Stomach (tissue), 9 donors: Measurements from ENCODE around the gene FST. TPM values are rescaled to one million over a fixed set of nuclear protein-coding genes. Genes with fewer than 3 reads are reported as not detected.

ENCODE experiments used
- DNase-seq, 2 donors: peaks; one replicate each; pipeline versions ENCODE4 v3.0.0 to v3.0.0-alpha.2; 2013 to 2019
- H3K27ac ChIP-seq, 5 donors: fragments of 200-600 bp in 4 of 5; sonication (generic) in 4 of 5; one replicate each; pipeline ENCODE4 v1.5.1; 2013 to 2019; ENCODE audit warnings: mild to moderate bottlenecking in 1 of 5, moderate library complexity in 1 of 5
- H3K27me3 ChIP-seq, 3 donors: fragments of 200-600 bp; sonication (generic); one replicate each; pipeline ENCODE4 v1.5.1; 2017 to 2019; ENCODE audit warnings: mixed run types in 1 of 3
- H3K36me3 ChIP-seq, 4 donors: fragments of 200-600 bp; sonication (generic); 1 replicate in 3 of 4; 2 replicates in 1 of 4; pipeline ENCODE4 v1.5.1; 2016 to 2019
- H3K4me1 ChIP-seq, 4 donors: fragments of 200-600 bp; sonication (generic); one replicate each; pipeline ENCODE4 v1.5.1; 2016 to 2019
- H3K4me3 ChIP-seq, 4 donors: fragments of 200-600 bp; sonication (generic) in 3 of 4; one replicate each; pipeline ENCODE4 v1.5.1; 2016 to 2019; ENCODE audit warnings: mild to moderate bottlenecking in 1 of 4
- H3K9me3 ChIP-seq, 4 donors: fragments of 200-600 bp; sonication (generic); one replicate each; pipeline ENCODE4 v1.5.1; 2016 to 2019
- EP300 ChIP-seq: sonication (generic); formaldehyde crosslinking; IDR thresholded peaks from one replicate; pipeline ENCODE4 v1.6.1; 2017; ENCODE audit warnings: antibody characterized with exemption
- POLR2A ChIP-seq, 4 donors: fragments of 450-650 bp; IDR thresholded peaks; one replicate each; pipeline ENCODE4 v1.6.1; 2016; ENCODE audit warnings: antibody characterized with exemption in 4 of 4, control low read depth in 2 of 4, mild to moderate bottlenecking in 1 of 4, moderate library complexity in 1 of 4
- POLR2AphosphoS5 ChIP-seq, 3 donors: sonication (generic); formaldehyde crosslinking; IDR thresholded peaks; one replicate each; pipeline ENCODE4 v1.6.1; 2016; ENCODE audit warnings: antibody characterized with exemption in 3 of 3
- WGBS, 5 donors: extraction: QIAGEN DNeasy Blood & Tissue Kit in 3 of 5; methylation state at CpG; one replicate each; pipeline versions ENCODE4 v1.1.5 to v1.1.7; 2013 to 2018; 5-methylcytosine and 5-hydroxymethylcytosine counted together
- intact Hi-C: fragments of 100-400 bp; cut with DNase I; formaldehyde crosslinking; loops from one replicate; pipeline ENCODE4 v1.15.1; 2023; ENCODE audit warnings: low total_unique reads
- polyA plus RNA-seq, 3 donors: library from polyadenylated mRNA; stranded (reverse); fragments of 200-250 nt; gene quantifications; one replicate each; pipeline ENCODE4 v1.2.3, GENCODE V29; 2013
- total RNA-seq, 5 donors: library from RNA; depleted of rRNA; stranded (reverse); fragments of >200 nt; gene quantifications; one replicate each; pipeline versions ENCODE4 v1.1.0 to v1.2.3, GENCODE V29; 2014 to 2016
- TF ChIP-seq, protein P1 (sequence below), 7 experiments: fragments of 450-650 bp in 4 of 7; fragments of 200-600 bp in 3 of 7; sonication (generic) in 3 of 7; IDR thresholded peaks; one replicate each; pipeline ENCODE4 v1.5.1; 2016 to 2019; ENCODE audit warnings: antibody characterized with exemption in 7 of 7, control low read depth in 2 of 7, mild to moderate bottlenecking in 1 of 7
- donor health status: healthy with polysubstance abuse.
- donor health status: Bipolar disorder and iron deficiency.
- donor health status: healthy.

FST gene
- total and polyA plus RNA-seq, 8 donors: 1.8 to 16.8 (median 8.4) TPM

DNA sequence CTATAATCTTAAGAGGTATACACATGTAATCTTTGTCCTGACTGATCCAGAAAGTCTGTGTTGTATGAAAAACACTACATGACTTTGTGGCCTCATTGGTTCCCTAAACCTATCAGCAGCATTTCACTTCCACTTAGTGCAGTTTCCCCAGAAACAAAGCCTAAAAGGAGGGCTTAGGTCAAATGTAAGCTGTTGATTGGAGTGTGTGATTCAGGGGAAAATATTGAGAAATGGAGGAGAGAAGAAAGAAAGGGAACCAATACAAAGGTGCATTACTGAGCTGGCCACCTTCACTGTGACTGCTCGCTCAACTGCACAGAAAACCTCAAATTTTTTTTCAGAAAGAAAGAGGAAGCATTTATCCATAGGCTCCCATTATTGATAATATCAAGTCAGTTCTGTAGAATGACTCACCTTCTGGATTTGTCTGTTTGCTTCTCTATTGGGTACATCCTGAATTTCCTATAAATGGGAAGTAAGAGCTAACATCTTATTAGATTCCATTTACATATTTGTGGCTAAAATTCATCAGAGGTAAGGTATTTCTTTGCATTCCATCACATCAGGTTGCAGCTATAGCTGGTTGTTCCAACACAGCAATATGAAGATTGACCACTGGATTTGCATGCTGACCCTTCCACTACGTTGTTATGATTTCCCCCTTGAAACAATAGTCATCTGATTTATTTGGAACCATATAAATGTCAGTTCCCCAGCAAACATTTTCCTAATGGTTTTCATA is 10.3 kb upstream of the FST start:
- Histone ChIP-seq H3K36me3 (no peaks in the 10 kb centered on the region), H3K27me3 (no peaks in the 10 kb centered on the region), H3K27ac (no peak overlapping the region), H3K9me3 (no peaks in the 10 kb centered on the region), H3K4me1 (no peaks in the 10 kb centered on the region), H3K4me3 (no peak overlapping the region)
- intact Hi-C loops: loop anchor here (5.0 kb wide), 1 partner anchor 752 kb away; no protein-coding TSS in a partner anchor
- TF ChIP-seq POLR2A (IDR thresholded peaks at IDR 0.05) (no peak), POLR2AphosphoS5 (IDR thresholded peaks at IDR 0.05) (no peak)
- TF ChIP-seq, protein P1, sequence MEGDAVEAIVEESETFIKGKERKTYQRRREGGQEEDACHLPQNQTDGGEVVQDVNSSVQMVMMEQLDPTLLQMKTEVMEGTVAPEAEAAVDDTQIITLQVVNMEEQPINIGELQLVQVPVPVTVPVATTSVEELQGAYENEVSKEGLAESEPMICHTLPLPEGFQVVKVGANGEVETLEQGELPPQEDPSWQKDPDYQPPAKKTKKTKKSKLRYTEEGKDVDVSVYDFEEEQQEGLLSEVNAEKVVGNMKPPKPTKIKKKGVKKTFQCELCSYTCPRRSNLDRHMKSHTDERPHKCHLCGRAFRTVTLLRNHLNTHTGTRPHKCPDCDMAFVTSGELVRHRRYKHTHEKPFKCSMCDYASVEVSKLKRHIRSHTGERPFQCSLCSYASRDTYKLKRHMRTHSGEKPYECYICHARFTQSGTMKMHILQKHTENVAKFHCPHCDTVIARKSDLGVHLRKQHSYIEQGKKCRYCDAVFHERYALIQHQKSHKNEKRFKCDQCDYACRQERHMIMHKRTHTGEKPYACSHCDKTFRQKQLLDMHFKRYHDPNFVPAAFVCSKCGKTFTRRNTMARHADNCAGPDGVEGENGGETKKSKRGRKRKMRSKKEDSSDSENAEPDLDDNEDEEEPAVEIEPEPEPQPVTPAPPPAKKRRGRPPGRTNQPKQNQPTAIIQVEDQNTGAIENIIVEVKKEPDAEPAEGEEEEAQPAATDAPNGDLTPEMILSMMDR (IDR thresholded peaks at IDR 0.05): no peak
- no peak for DNase-seq
- WGBS, 5 donors: 59 to 77% (median 71%) methylated on average over 2 of the region's 2 CpGs

DNA sequence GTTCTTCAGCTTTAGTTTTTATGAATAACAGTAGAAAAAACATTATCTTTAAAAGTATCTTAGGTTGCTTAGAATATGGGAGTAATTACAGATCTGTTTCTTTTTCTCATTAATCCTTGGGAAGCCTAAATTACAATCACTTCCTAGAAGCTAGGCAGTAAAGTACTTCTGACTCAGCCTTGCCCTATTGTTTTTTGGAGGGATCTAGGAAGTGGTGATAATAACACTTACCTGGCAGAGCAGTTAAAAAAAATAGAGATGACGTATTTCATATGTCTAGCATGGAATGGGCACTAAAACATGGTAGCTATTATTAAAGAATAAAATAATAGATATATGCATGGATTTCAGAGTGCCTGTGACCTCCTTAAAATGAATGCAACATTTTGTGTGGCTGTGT is 8.2 kb upstream of the FST start:
- Histone ChIP-seq H3K4me3 (no peak overlapping the region), H3K4me1 (no peaks in the 10 kb centered on the region), H3K27me3 (no peaks in the 10 kb centered on the region), H3K27ac (no peak overlapping the region), H3K36me3 (no peaks in the 10 kb centered on the region), H3K9me3 (no peaks in the 10 kb centered on the region)
- 63 to 80% (median 74%) methylated on average over 1 of the region's 1 CpG for WGBS, 5 donors
- TF ChIP-seq POLR2A (IDR thresholded peaks at IDR 0.05) (no peak), EP300 (no peak), POLR2AphosphoS5 (IDR thresholded peaks at IDR 0.05) (no peak)
- TF ChIP-seq, protein P1 (IDR thresholded peaks at IDR 0.05): no peak
- intact Hi-C loops: loop anchor here (5.0 kb wide), 1 partner anchor 750 kb away; no protein-coding TSS in a partner anchor
- DNase-seq: no peak

DNA sequence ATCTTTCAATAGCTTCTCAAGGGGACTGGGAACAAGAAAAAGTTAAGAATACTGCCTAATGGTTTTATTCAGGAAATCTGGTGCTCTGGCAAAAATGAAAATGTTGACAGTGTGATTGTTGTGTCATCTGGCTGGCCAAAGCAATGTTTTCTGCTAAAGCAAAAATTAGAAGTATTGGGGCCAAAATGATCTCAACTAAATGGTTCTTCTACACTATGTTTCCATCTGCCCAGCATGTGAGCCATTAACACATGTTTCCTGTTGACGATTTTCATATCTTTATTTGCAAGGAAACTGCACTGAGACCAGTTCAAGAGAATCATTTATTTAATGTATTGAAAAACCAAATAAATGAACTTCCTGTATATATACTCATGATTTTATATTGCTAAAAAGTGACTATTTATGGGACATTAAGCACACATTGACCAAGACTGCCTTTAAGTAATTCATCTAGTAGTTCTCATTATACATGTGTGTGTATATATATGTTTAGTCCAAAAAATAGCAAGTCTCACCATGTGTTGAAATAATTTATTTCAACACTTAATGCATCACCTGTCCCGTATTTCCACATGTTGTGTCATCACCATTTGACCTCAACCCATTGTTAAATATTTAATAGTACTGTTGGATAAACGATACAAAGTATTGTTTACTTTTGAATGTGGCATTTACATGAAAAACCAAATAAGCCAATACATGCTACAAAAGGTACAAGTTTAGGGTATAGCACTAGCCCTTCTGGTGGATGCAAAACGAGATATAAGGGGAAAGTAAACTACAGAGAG is 7.5 kb upstream of the FST start:
- H3K27ac ChIP-seq: no peak overlapping the region
- H3K27me3 ChIP-seq: no peaks in the 10 kb centered on the region
- TF ChIP-seq, protein P1 (IDR thresholded peaks at IDR 0.05): no peak
- TF ChIP-seq POLR2A (IDR thresholded peaks at IDR 0.05) (no peak), EP300 (no peak), POLR2AphosphoS5 (IDR thresholded peaks at IDR 0.05) (no peak)
- H3K36me3 ChIP-seq: no peaks in the 10 kb centered on the region
- no peaks in the 10 kb centered on the region for H3K4me1 ChIP-seq
- no peak for DNase-seq
- H3K4me3 ChIP-seq: no peak overlapping the region
- WGBS, 5 donors: 41 to 65% (median 50%) methylated on average over 4 of the region's 4 CpGs
- intact Hi-C loops: loop anchor here (5.0 kb wide), 1 partner anchor 749 kb away; no protein-coding TSS in a partner anchor
- H3K9me3 ChIP-seq: no peaks in the 10 kb centered on the region

DNA sequence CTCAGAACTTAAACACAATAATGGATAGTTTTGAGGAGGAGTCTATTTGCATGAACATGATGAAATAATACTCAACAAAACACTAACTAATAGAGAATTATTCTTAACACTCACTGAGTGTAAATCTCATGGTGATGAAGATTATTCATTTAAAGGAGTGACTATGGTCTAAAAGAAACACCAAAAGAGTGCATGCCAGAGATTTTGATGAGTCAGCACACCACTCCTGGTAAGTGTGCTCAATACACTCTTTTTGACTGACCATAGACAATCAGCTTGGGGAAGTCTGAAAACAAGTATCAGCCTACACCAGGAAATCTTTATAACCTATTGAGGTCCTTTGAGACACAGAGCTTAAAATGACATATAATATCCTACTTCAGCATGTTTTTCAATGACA is 6.8 kb upstream of the FST start:
- Histone ChIP-seq H3K27me3 (peaks cover 0 to 3% (median 0%) of the 10 kb centered on the region in 3 donors), H3K9me3 (no peaks in the 10 kb centered on the region), H3K4me1 (peaks cover 3 to 6% (median 5%) of the 10 kb centered on the region in 4 donors), H3K27ac (no peak overlapping the region), H3K36me3 (no peaks in the 10 kb centered on the region), H3K4me3 (no peak overlapping the region)
- intact Hi-C loops: loop anchor here (5.0 kb wide), 1 partner anchor 749 kb away; no protein-coding TSS in a partner anchor
- DNase-seq: no peak
- TF ChIP-seq POLR2A (IDR thresholded peaks at IDR 0.05): no peak
- TF ChIP-seq, protein P1 (IDR thresholded peaks at IDR 0.05): no peak
- TF ChIP-seq EP300: no peak
- no peak for TF ChIP-seq POLR2AphosphoS5 (IDR thresholded peaks at IDR 0.05)
